Liver (tissue), 9 donors: ENCODE measurements around the gene ALKBH1. TPM values are rescaled to one million over a fixed set of nuclear protein-coding genes. Genes with fewer than 3 reads are reported as not detected.

Experiments used
- DNase-seq: peaks from one replicate; pipeline ENCODE4 v3.0.0-alpha.2; 2017; ENCODE audit warnings: low spot score
- H3K27ac ChIP-seq, 2 donors: one replicate each; pipeline ENCODE4 v1.7.0; 2013; ENCODE audit warnings: inconsistent platforms in 2 of 2, low read length in 2 of 2, control low read depth in 1 of 2, low read depth in 1 of 2, mild to moderate bottlenecking in 1 of 2
- H3K27me3 ChIP-seq, 4 donors: one replicate each; pipeline versions ENCODE4 v1.6.1 to v1.7.0; 2013; ENCODE audit warnings: low read length in 3 of 4, inconsistent platforms in 1 of 4, mild to moderate bottlenecking in 1 of 4, moderate library complexity in 1 of 4; ENCODE audit not compliant: control insufficient read depth in 4 of 4, insufficient read depth in 4 of 4
- H3K36me3 ChIP-seq, 4 donors: one replicate each; pipeline versions ENCODE4 v1.6.1 to v1.7.0; 2013; ENCODE audit warnings: low read length in 3 of 4, mild to moderate bottlenecking in 3 of 4, low read depth in 1 of 4, moderate library complexity in 1 of 4; ENCODE audit not compliant: control insufficient read depth in 4 of 4, insufficient read depth in 3 of 4
- H3K4me1 ChIP-seq, 4 donors: one replicate each; pipeline versions ENCODE4 v1.6.1 to v1.7.0; 2013; ENCODE audit warnings: low read length in 3 of 4, mild to moderate bottlenecking in 3 of 4, moderate library complexity in 1 of 4; ENCODE audit not compliant: control insufficient read depth in 4 of 4, insufficient read depth in 4 of 4
- H3K4me3 ChIP-seq, 3 donors: one replicate each; pipeline versions ENCODE4 v1.6.1 to v1.7.0; 2013; ENCODE audit warnings: low read length in 3 of 3, control low read depth in 1 of 3, low read depth in 1 of 3, mild to moderate bottlenecking in 1 of 3
- H3K9ac ChIP-seq, 2 donors: one replicate each; pipeline ENCODE4 v1.7.0; 2013; ENCODE audit warnings: low read length in 2 of 2, mild to moderate bottlenecking in 2 of 2, moderate library complexity in 2 of 2, control low read depth in 1 of 2, low read depth in 1 of 2
- H3K9me3 ChIP-seq, 4 donors: one replicate each; pipeline versions ENCODE4 v1.6.1 to v1.7.0; 2013; ENCODE audit warnings: low read length in 3 of 4; ENCODE audit not compliant: control insufficient read depth in 4 of 4
- EGR1 ChIP-seq, 2 donors: IDR thresholded peaks; 2 replicates each; pipeline ENCODE4 v1.6.1; 2016 to 2018; ENCODE audit warnings: antibody characterized with exemption in 2 of 2, low read depth in 2 of 2
- FOXA2 ChIP-seq: IDR thresholded peaks from 2 replicates; pipeline ENCODE4 v1.6.1; 2016; ENCODE audit warnings: antibody characterized with exemption
- GABPA ChIP-seq, 2 donors: IDR thresholded peaks in 1 of 2; conservative IDR thresholded peaks in 1 of 2; 2 replicates each; pipeline ENCODE4 v1.6.1; 2016; ENCODE audit warnings: antibody characterized with exemption in 2 of 2, mild to moderate bottlenecking in 1 of 2, moderate library complexity in 1 of 2
- HNF4A ChIP-seq, 2 donors: conservative IDR thresholded peaks; 2 replicates each; pipeline ENCODE4 v1.6.1; 2016; ENCODE audit warnings: antibody characterized with exemption in 2 of 2, mild to moderate bottlenecking in 2 of 2
- NR2F2 ChIP-seq: IDR thresholded peaks from 2 replicates; pipeline ENCODE4 v1.6.1; 2016; ENCODE audit warnings: antibody characterized with exemption
- RAD21 ChIP-seq, 2 donors: IDR thresholded peaks; 2 replicates each; pipeline ENCODE4 v1.6.1; 2016; ENCODE audit warnings: antibody characterized with exemption in 2 of 2, mild to moderate bottlenecking in 2 of 2
- TAF1 ChIP-seq: conservative IDR thresholded peaks from 2 replicates; pipeline ENCODE4 v1.6.1; 2016; ENCODE audit warnings: antibody characterized with exemption, mild to moderate bottlenecking
- YY1 ChIP-seq: IDR thresholded peaks from 2 replicates; pipeline ENCODE4 v1.6.1; 2016; ENCODE audit warnings: antibody characterized with exemption, mild to moderate bottlenecking
- WGBS: extraction: QIAGEN DNeasy Blood & Tissue Kit; methylation state at CpG from one replicate; pipeline ENCODE4 v1.1.7; 2013; 5-methylcytosine and 5-hydroxymethylcytosine counted together
- polyA plus RNA-seq, 2 donors: library from polyadenylated mRNA; stranded (reverse) in 1 of 2; unstranded in 1 of 2; fragments of 200-250 nt in 1 of 2; fragments of >200 nt in 1 of 2; fragmentation: Nextera tagmentation in 1 of 2; extraction: Ambion mirVana in 1 of 2; gene quantifications; one replicate each; pipeline versions ENCODE4 v1.2.1 to v1.2.3, GENCODE V29; 2013 to 2015
- total RNA-seq, 2 donors: library from RNA; depleted of rRNA; stranded (reverse); fragments of >200 nt; gene quantifications; one replicate each; pipeline ENCODE4 v1.2.3, GENCODE V29; 2014
- TF ChIP-seq, protein P1 (sequence below): IDR thresholded peaks from 2 replicates; pipeline ENCODE4 v1.6.1; 2016; ENCODE audit warnings: antibody characterized with exemption
- TF ChIP-seq, protein P2 (sequence below): fragments of 150-350 bp; IDR thresholded peaks from 2 replicates; pipeline ENCODE4 v1.5.1; 2017; ENCODE audit warnings: improper control_type of control experiment, low read depth, low read length; ENCODE audit not compliant: missing input control
- TF ChIP-seq, protein P3 (sequence below): IDR thresholded peaks from 2 replicates; pipeline ENCODE4 v1.6.1; 2016; ENCODE audit warnings: antibody characterized with exemption, mild to moderate bottlenecking
- TF ChIP-seq, protein P4 (sequence below): IDR thresholded peaks from 2 replicates; pipeline ENCODE4 v1.6.1; 2016; ENCODE audit warnings: antibody characterized with exemption
- donor health status: healthy.
- donor health status: healthy.
- donor health status: healthy.
- donor health status: healthy.
- donor health status: healthy.

Gene ALKBH1
- total and polyA plus RNA-seq, 4 donors, result 4.2 to 6.1 (median 5.0) TPM

DNA sequence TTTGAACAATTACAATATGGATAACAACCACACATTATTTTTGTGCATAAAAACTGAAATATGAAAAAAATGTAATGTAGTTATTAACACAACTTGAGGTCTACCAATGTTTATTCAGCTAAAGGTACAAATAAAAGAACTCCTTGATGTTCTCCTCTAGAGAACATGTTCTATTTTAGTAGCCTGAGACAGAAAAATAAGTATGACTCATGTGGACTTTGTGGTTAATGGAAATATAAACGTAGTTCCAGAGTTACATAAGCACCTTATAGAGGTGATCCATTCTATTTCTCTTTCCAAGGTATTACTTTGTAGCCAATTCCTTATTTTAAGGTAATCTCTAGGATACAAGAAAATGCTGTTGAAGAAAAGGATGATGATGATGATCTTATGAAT is 25.7 kb downstream of the ALKBH1 start:
- DNase-seq, result no peak
- H3K27ac ChIP-seq, result no peak overlapping the region
- no peaks in the 10 kb centered on the region for H3K27me3 ChIP-seq
- TF ChIP-seq EGR1 (IDR thresholded peaks at IDR 0.05; ENCODE audit: low read depth in 2 of 2), result no peak
- no peak for TF ChIP-seq RAD21 (IDR thresholded peaks at IDR 0.05)
- no peak for TF ChIP-seq YY1
- TF ChIP-seq NR2F2, result no peak
- no peaks in the 10 kb centered on the region for H3K9me3 ChIP-seq
- no peak overlapping the region for H3K4me3 ChIP-seq
- no peaks in the 10 kb centered on the region for H3K4me1 ChIP-seq
- peaks cover 1 to 20% (median 14%) of the 10 kb centered on the region in 4 donors for H3K36me3 ChIP-seq
- WGBS, result 53% methylated on average over 1 of the region's 1 CpG
- H3K9ac ChIP-seq, result no peak overlapping the region

DNA sequence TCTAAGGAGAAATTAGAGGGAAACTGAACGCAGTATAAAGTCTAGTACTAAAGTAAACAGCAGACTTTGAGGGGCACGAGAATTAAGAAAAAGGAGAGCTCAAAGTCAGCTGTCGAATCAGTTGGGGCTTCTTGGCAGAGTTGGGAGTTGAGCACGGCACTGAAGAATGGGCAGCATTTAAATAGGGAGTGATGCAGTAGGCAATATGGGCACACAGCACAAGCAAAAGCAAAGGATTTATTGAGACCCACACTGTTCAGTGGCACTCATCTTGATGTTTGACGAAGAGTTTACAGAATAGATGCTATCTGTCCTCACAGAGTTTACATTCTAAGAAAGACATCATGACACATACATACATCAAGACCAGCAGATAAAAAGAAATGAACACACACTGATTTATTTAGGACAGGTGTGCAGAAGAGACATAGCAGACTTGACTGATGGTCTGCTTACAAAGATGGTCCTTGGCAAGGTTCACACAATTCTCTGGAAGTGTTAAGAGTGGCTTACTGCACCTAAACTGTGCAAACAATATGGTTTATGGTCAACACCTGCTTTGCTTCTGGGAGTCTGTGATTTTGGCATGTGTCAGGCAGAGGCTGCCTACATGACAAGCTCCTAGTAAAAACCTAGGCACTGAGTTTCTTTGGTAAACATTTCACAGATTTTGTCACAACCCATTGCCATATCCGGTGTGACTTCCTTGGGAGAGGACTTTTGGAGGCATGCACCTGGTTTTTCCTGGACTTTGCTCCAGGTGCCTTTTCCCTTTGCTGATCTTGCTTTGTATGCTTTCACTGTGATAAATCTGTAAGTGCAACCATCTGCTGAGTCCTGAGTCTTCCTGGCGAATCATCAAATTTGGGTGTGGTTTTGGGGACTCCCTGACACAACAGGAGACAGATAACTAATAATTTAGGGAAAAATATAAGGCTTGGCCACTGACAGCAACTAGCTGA is 26.3 kb downstream of the ALKBH1 start:
- Histone ChIP-seq H3K36me3 (peaks cover 1 to 17% (median 11%) of the 10 kb centered on the region in 4 donors), H3K27me3 (no peaks in the 10 kb centered on the region), H3K27ac (no peak overlapping the region), H3K4me3 (no peak overlapping the region), H3K4me1 (no peaks in the 10 kb centered on the region), H3K9me3 (no peaks in the 10 kb centered on the region), H3K9ac (no peak overlapping the region)
- DNase-seq, result no peak
- TF ChIP-seq, protein P1, sequence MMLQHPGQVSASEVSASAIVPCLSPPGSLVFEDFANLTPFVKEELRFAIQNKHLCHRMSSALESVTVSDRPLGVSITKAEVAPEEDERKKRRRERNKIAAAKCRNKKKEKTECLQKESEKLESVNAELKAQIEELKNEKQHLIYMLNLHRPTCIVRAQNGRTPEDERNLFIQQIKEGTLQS, result no peak
- TF ChIP-seq HNF4A (conservative IDR thresholded peaks at IDR 0.05) (no peak), EGR1 (IDR thresholded peaks at IDR 0.05; ENCODE audit: low read depth in 2 of 2) (no peak), GABPA (IDR thresholded peaks at IDR 0.05 in 1 of 2, conservative IDR thresholded peaks at IDR 0.05 in 1 of 2) (no peak), NR2F2 (no peak), RAD21 (IDR thresholded peaks at IDR 0.05) (no peak), FOXA2 (no peak), TAF1 (no peak), YY1 (no peak)
- TF ChIP-seq, protein P2, sequence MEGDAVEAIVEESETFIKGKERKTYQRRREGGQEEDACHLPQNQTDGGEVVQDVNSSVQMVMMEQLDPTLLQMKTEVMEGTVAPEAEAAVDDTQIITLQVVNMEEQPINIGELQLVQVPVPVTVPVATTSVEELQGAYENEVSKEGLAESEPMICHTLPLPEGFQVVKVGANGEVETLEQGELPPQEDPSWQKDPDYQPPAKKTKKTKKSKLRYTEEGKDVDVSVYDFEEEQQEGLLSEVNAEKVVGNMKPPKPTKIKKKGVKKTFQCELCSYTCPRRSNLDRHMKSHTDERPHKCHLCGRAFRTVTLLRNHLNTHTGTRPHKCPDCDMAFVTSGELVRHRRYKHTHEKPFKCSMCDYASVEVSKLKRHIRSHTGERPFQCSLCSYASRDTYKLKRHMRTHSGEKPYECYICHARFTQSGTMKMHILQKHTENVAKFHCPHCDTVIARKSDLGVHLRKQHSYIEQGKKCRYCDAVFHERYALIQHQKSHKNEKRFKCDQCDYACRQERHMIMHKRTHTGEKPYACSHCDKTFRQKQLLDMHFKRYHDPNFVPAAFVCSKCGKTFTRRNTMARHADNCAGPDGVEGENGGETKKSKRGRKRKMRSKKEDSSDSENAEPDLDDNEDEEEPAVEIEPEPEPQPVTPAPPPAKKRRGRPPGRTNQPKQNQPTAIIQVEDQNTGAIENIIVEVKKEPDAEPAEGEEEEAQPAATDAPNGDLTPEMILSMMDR, result no peak
- TF ChIP-seq, protein P3, sequence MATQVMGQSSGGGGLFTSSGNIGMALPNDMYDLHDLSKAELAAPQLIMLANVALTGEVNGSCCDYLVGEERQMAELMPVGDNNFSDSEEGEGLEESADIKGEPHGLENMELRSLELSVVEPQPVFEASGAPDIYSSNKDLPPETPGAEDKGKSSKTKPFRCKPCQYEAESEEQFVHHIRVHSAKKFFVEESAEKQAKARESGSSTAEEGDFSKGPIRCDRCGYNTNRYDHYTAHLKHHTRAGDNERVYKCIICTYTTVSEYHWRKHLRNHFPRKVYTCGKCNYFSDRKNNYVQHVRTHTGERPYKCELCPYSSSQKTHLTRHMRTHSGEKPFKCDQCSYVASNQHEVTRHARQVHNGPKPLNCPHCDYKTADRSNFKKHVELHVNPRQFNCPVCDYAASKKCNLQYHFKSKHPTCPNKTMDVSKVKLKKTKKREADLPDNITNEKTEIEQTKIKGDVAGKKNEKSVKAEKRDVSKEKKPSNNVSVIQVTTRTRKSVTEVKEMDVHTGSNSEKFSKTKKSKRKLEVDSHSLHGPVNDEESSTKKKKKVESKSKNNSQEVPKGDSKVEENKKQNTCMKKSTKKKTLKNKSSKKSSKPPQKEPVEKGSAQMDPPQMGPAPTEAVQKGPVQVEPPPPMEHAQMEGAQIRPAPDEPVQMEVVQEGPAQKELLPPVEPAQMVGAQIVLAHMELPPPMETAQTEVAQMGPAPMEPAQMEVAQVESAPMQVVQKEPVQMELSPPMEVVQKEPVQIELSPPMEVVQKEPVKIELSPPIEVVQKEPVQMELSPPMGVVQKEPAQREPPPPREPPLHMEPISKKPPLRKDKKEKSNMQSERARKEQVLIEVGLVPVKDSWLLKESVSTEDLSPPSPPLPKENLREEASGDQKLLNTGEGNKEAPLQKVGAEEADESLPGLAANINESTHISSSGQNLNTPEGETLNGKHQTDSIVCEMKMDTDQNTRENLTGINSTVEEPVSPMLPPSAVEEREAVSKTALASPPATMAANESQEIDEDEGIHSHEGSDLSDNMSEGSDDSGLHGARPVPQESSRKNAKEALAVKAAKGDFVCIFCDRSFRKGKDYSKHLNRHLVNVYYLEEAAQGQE, result no peak
- TF ChIP-seq, protein P4, sequence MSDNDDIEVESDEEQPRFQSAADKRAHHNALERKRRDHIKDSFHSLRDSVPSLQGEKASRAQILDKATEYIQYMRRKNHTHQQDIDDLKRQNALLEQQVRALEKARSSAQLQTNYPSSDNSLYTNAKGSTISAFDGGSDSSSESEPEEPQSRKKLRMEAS, result no peak
- WGBS, result 87% methylated on average over 7 of the region's 7 CpGs
